Adrenal gland (tissue), 12 donors: ENCODE measurements around the gene ZNF835. TPM values are rescaled to one million over a fixed set of nuclear protein-coding genes. Genes with fewer than 3 reads are reported as not detected.

ENCODE experiments used
- DNase-seq, 7 donors: peaks; one replicate each; pipeline ENCODE4 v3.0.0-alpha.2; 2019 to 2020
- H3K27ac ChIP-seq, 5 donors: fragments of 200-600 bp; sonication (generic) in 4 of 5; 1 replicate in 3 of 5; 2 replicates in 2 of 5; pipeline versions ENCODE4 v1.5.1 to v1.8.0; 2016 to 2020; ENCODE audit warnings: mild to moderate bottlenecking in 1 of 5
- H3K27me3 ChIP-seq: fragments of 200-600 bp; 2 replicates; pipeline ENCODE4 v1.8.0; 2021
- H3K36me3 ChIP-seq, 2 donors: fragments of 200-600 bp; replicated peaks in 1 of 2; 1 replicate in 1 of 2; 2 replicates in 1 of 2; pipeline versions ENCODE4 v1.5.1 to v1.8.0; 2018 to 2022
- H3K4me1 ChIP-seq, 2 donors: fragments of 200-600 bp; replicated peaks in 1 of 2; 1 replicate in 1 of 2; 2 replicates in 1 of 2; pipeline versions ENCODE4 v1.5.1 to v1.8.0; 2018 to 2021
- H3K4me3 ChIP-seq, 4 donors: fragments of 200-600 bp; sonication (generic) in 3 of 4; one replicate each; pipeline ENCODE4 v1.5.1; 2016 to 2018
- H3K9me3 ChIP-seq, 3 donors: fragments of 200-600 bp; sonication (generic) in 1 of 3; replicated peaks in 1 of 3; 1 replicate in 2 of 3; 2 replicates in 1 of 3; pipeline versions ENCODE4 v1.5.1 to v1.8.0; 2016 to 2021
- POLR2A ChIP-seq, 2 donors: fragments of 450-650 bp; IDR thresholded peaks; one replicate each; pipeline ENCODE4 v1.6.1; 2017; ENCODE audit warnings: antibody characterized with exemption in 2 of 2, mild to moderate bottlenecking in 2 of 2, moderate library complexity in 1 of 2
- WGBS, 4 donors: extraction: QIAGEN DNeasy Blood & Tissue Kit in 2 of 4; methylation state at CpG; one replicate each; pipeline versions ENCODE4 v1.1.5 to v1.1.7; 2013 to 2017; 5-methylcytosine and 5-hydroxymethylcytosine counted together
- intact Hi-C, 2 donors: fragments of 100-400 bp; cut with DNase I; formaldehyde crosslinking; loops; one replicate each; pipeline versions ENCODE4 v1.14.1 to v1.15.0; 2022 to 2023
- polyA plus RNA-seq, 3 donors: library from polyadenylated mRNA; stranded (reverse); fragments of 200-250 nt in 2 of 3; fragments of 350-450 nt in 1 of 3; fragmentation: Illumina TruSeq in 1 of 3; extraction: RNeasy Lipid Tissue Mini Kit (QIAGEN cat#74804) in 1 of 3; gene quantifications; one replicate each; pipeline ENCODE4 v1.2.3, GENCODE V29; 2013 to 2014
- total RNA-seq, 9 donors: library from RNA; depleted of rRNA in 4 of 9; stranded (reverse); fragments of >200 nt in 4 of 9; fragments of 120-200 nt in 1 of 9; fragmentation: NEBNext Ultra II Directional in 1 of 9; extraction: Animal tissue kit (Norgen Biotek cat#: 25700) in 1 of 9; gene quantifications; one replicate each; pipeline versions ENCODE4 v1.1.0 to v1.2.4, GENCODE V29; 2013 to 2023
- TF ChIP-seq, protein P1 (sequence below), 6 experiments: fragments of 450-650 bp in 4 of 6; fragments of 200-600 bp in 2 of 6; sonication (generic) in 1 of 6; IDR thresholded peaks; 1 replicate in 5 of 6; 2 replicates in 1 of 6; pipeline versions ENCODE4 v1.5.1 to v1.8.0; 2016 to 2021; ENCODE audit warnings: antibody characterized with exemption in 6 of 6, mild to moderate bottlenecking in 2 of 6, moderate library complexity in 1 of 6
- donor health status: healthy with polysubstance abuse.
- donor health status: Bipolar disorder and iron deficiency.
- donor health status: DM: yes; HTN: yes; CAD: no.
- donor health status: DM: no; HTN: no; CAD: no.
- donor health status: DM: no; HTN: no; CAD: no.
- donor health status: DM: yes; HTN: yes; CAD: no.

The ZNF835 gene
- total and polyA plus RNA-seq, 12 donors, result 0.30 to 37.5 (median 3.8) TPM

DNA sequence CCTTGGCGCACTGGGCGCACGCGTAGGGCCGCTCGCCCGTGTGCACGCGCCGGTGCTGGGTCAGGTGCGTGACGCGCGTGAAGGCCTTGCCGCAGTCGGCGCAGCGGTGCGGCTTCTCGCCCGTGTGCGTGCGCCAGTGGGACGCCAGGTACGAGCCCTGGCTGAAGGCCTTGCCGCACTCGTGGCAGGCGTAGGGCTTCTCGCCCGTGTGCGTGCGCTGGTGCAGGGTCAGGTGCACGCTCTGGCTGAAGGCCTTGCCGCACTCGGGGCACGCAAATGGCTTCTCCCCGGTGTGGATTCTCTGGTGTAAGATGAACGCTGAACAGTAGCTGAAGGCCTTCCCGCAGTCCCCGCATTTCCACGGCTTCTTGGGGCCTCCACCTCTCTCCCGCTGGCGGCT is 7.0 kb downstream of the ZNF835 start:
- DNase-seq, result no peak
- Histone ChIP-seq H3K4me1 (no peaks in the 10 kb centered on the region), H3K4me3 (no peak overlapping the region), H3K9me3 (no peaks in the 10 kb centered on the region), H3K27me3 (no peaks in the 10 kb centered on the region), H3K36me3 (peaks cover 0 to 17% of the 10 kb centered on the region in 2 donors), H3K27ac (no peak overlapping the region)
- TF ChIP-seq POLR2A (IDR thresholded peaks at IDR 0.05), result no peak
- TF ChIP-seq, protein P1, sequence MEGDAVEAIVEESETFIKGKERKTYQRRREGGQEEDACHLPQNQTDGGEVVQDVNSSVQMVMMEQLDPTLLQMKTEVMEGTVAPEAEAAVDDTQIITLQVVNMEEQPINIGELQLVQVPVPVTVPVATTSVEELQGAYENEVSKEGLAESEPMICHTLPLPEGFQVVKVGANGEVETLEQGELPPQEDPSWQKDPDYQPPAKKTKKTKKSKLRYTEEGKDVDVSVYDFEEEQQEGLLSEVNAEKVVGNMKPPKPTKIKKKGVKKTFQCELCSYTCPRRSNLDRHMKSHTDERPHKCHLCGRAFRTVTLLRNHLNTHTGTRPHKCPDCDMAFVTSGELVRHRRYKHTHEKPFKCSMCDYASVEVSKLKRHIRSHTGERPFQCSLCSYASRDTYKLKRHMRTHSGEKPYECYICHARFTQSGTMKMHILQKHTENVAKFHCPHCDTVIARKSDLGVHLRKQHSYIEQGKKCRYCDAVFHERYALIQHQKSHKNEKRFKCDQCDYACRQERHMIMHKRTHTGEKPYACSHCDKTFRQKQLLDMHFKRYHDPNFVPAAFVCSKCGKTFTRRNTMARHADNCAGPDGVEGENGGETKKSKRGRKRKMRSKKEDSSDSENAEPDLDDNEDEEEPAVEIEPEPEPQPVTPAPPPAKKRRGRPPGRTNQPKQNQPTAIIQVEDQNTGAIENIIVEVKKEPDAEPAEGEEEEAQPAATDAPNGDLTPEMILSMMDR (IDR thresholded peaks at IDR 0.05), result no peak
- WGBS, 4 donors, result 79 to 97% (median 86%) methylated on average over 7 to 43 of the region's 43 CpGs
- intact Hi-C loops, result no loop called here

DNA sequence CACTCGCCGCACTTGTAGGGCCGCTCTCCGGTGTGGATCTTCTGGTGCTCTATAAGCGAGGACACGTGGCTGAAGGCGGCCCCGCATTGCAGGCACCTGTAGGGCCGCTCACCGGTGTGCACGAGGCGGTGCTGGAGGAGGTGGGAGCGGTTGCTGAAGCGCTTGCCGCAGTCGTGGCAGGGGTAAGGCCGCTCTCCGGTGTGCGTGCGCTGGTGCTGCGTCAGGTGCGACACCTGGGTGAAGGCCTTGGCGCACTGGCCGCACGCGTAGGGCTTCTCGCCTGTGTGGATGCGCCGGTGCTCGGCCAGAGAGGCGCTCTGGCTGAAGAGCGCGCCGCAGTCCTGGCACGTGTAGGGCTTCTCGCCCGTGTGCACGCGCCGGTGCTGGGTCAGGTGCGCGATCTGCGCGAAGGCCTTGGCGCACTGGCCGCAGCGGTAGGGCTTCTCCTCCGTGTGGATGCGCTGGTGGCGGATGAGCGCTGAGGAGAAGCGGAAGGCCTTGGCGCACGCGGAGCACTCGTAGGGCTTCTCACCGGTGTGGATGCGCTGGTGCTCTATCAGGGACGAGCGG is 7.5 kb downstream of the ZNF835 start:
- Histone ChIP-seq H3K27me3 (no peaks in the 10 kb centered on the region), H3K27ac (no peak overlapping the region), H3K4me3 (no peak overlapping the region), H3K9me3 (no peaks in the 10 kb centered on the region), H3K4me1 (no peaks in the 10 kb centered on the region), H3K36me3 (peaks cover 0 to 17% of the 10 kb centered on the region in 2 donors)
- no peak for TF ChIP-seq POLR2A (IDR thresholded peaks at IDR 0.05)
- TF ChIP-seq, protein P1 (IDR thresholded peaks at IDR 0.05), result no peak
- peak in 1 of 7 donors; percentile 25 for DNase-seq
- WGBS, 4 donors, result 84 to 93% (median 88%) methylated on average over 28 to 60 of the region's 60 CpGs
- intact Hi-C loops, result no loop called here

DNA sequence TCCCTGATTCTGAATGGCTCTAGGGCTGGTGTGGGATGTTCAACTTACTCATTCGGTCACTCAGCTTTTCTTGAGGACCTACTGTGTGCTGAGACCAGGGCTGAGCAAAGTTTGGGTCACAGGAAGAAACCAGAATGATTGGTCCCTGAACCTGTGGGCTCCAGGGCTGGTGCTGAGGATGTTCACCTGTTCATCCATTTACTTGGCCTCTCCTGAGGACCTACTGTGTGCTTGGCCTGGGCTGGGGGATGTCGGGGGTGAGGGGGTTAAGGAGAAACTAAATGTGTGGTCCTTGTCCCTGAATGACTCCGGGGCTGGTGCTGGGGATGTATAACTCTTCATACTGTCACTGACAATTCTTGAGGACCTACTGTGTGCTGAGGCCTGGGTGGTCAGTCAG is 10.3 kb downstream of the ZNF835 start:
- Histone ChIP-seq H3K9me3 (no peaks in the 10 kb centered on the region), H3K4me3 (no peak overlapping the region), H3K27me3 (no peaks in the 10 kb centered on the region), H3K36me3 (peaks cover 0 to 17% of the 10 kb centered on the region in 2 donors), H3K27ac (no peak overlapping the region), H3K4me1 (no peaks in the 10 kb centered on the region)
- 86 to 94% (median 92%) methylated on average over 3 of the region's 3 CpGs for WGBS, 4 donors
- TF ChIP-seq, protein P1 (IDR thresholded peaks at IDR 0.05), result no peak
- no peak for TF ChIP-seq POLR2A (IDR thresholded peaks at IDR 0.05)
- intact Hi-C loops, result no loop called here
- peak in 2 of 7 donors; percentile 7 to 31 for DNase-seq

DNA sequence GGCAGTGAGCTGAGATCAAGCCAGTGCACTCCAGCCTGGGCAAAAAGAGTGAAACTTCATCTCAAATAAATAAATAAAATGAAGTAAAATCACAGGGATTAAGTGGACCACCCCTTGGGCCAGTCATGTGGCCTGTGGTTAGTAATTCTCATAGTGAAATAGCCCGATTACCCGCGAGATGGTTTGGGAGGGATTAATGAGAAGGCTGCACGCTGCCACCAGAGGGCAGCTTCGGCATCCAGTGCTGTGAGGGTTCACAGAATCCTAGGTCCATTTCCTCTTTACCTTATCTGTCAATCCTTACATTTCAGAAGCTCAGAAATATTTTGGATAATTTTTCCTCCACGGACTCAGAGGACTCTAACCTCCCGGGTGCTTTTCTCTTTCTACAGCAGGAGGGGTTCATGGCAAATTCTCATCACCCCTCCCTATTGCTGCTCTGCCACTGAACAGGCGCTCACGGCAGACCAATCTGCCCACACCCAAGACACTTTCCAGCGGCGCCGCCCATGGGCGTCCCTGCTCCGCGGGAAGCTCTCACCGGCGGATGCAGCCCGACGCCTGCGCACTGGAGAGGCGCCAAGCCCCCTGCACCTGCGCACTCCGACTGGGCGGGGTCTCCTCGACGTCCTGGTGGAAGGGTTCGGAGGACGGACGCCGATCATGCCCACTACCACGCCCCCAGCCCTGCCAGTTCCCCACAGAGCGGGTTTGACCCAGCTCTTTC is 11.0 kb downstream of the ZNF835 start:
- no peaks in the 10 kb centered on the region for H3K4me1 ChIP-seq
- no peak overlapping the region for H3K4me3 ChIP-seq
- no peaks in the 10 kb centered on the region for H3K27me3 ChIP-seq
- intact Hi-C loops, result no loop called here
- 14 to 25% (median 19%) methylated on average over 19 to 32 of the region's 32 CpGs for WGBS, 4 donors
- no peak overlapping the region for H3K27ac ChIP-seq
- peaks cover 0 to 17% of the 10 kb centered on the region in 2 donors for H3K36me3 ChIP-seq
- peak in 3 of 7 donors; percentile 12 to 57 (median 28) for DNase-seq
- TF ChIP-seq, protein P1 (IDR thresholded peaks at IDR 0.05), result peak in 5 of 6 experiments; percentile 6 to 40 (median 28)
- no peak for TF ChIP-seq POLR2A (IDR thresholded peaks at IDR 0.05)
- H3K9me3 ChIP-seq, result no peaks in the 10 kb centered on the region
